Endothelial cell of umbilical vein (primary cell): ENCODE data around the gene ADCY2. TPM values are rescaled to one million over a fixed set of nuclear protein-coding genes. Genes with fewer than 3 reads are reported as not detected.

ENCODE experiments used
- BruUV-seq: library from RNA; stranded (reverse); fragments of 400-500 nt; replicated peaks from 2 replicates; lab custom pipeline; 2021; lab: Mats Ljungman, UMichigan
- CTCF ChIA-PET: fragments of 300-600, 350-600 bp; sonication (Branson Sonifier 250); formaldehyde crosslinking; loops from one replicate; lab custom pipeline; 2021; ENCODE audit warnings: antibody characterized with exemption, inconsistent platforms; lab: Charles Lee
- POLR2A ChIA-PET: fragments of 300-600, 350-600 bp; sonication (Branson Sonifier 250); formaldehyde crosslinking; loops from one replicate; lab custom pipeline; 2021; ENCODE audit warnings: antibody characterized with exemption, inconsistent platforms; lab: Charles Lee
- DNase-seq: peaks from one replicate; pipeline ENCODE4 v3.0.0-alpha.2; 2011; ENCODE audit warnings: low read depth, low spot score
- FAIRE-seq: peaks from 2 replicates; lab custom pipeline; 2011; peaks lifted over from hg19 to GRCh38; lab: Jason Lieb, UNC
- H2AFZ ChIP-seq: 2 replicates; pipeline ENCODE4 v1.6.0; 2012; ENCODE audit warnings: low read depth, low read length, control low read depth, inconsistent platforms
- H3K27ac ChIP-seq: 2 replicates; pipeline ENCODE4 v1.5.1; 2011; ENCODE audit warnings: low read depth, mild to moderate bottlenecking, control low read depth, low read length, moderate library complexity; ENCODE audit not compliant: insufficient read depth
- H3K27me3 ChIP-seq, 2 experiments: 2 replicates each; pipeline versions ENCODE4 v1.6.0 to v1.6.1; 2011; ENCODE audit warnings: low read length in 2 of 2, mixed read lengths in 1 of 2; ENCODE audit not compliant: control insufficient read depth in 2 of 2, insufficient read depth in 2 of 2
- H3K36me3 ChIP-seq, 2 experiments: 2 replicates in 1 of 2; 3 replicates in 1 of 2; pipeline ENCODE4 v1.5.1; 2011; ENCODE audit warnings: low read length in 2 of 2, mild to moderate bottlenecking in 1 of 2, moderate library complexity in 1 of 2; ENCODE audit not compliant: control insufficient read depth in 2 of 2, insufficient read depth in 2 of 2; ENCODE audit errors: extremely low read depth in 1 of 2
- H3K4me1 ChIP-seq: 3 replicates; pipeline ENCODE4 v1.5.1; 2011; ENCODE audit warnings: mild to moderate bottlenecking, low read length; ENCODE audit not compliant: control insufficient read depth, insufficient read depth; ENCODE audit errors: extremely low read depth
- H3K4me2 ChIP-seq: 2 replicates; pipeline ENCODE4 v1.6.1; 2011; ENCODE audit warnings: low read length, control low read depth, mixed read lengths; ENCODE audit not compliant: insufficient read depth
- H3K4me3 ChIP-seq, 3 experiments: fragments of 200-600 bp in 1 of 3; sonication (generic), shearing (Covaris generic) in 1 of 3; replicated peaks in 1 of 3; 2 replicates each; pipeline ENCODE4 v1.5.1; 2011 to 2016; ENCODE audit warnings: control low read depth in 3 of 3, low read length in 3 of 3, mild to moderate bottlenecking in 2 of 3, inconsistent platforms in 1 of 3, low read depth in 1 of 3, moderate library complexity in 1 of 3; ENCODE audit not compliant: insufficient read depth in 1 of 3
- H3K79me2 ChIP-seq: 2 replicates; pipeline ENCODE4 v1.6.0; 2012; ENCODE audit warnings: low read length, inconsistent platforms; ENCODE audit not compliant: control insufficient read depth, insufficient read depth
- H3K9ac ChIP-seq: replicated peaks from 2 replicates; pipeline ENCODE3; 2011; ENCODE audit warnings: low read length, control low read depth; ENCODE audit not compliant: insufficient read depth; ENCODE audit errors: extremely low read depth
- H3K9me1 ChIP-seq: replicated peaks from 3 replicates; pipeline ENCODE4 v1.6.0; 2011; ENCODE audit warnings: mild to moderate bottlenecking, low read length; ENCODE audit not compliant: control insufficient read depth, insufficient read depth; ENCODE audit errors: extremely low read depth
- H3K9me3 ChIP-seq: replicated peaks from 2 replicates; pipeline ENCODE4 v1.5.1; 2012; ENCODE audit warnings: low read length, inconsistent platforms; ENCODE audit not compliant: control insufficient read depth, insufficient read depth
- H4K20me1 ChIP-seq: replicated peaks from 2 replicates; pipeline ENCODE3; 2011; ENCODE audit warnings: mild to moderate bottlenecking, low read length; ENCODE audit not compliant: control insufficient read depth, insufficient read depth; ENCODE audit errors: extremely low read depth
- CTCF ChIP-seq, 2 donors: IDR thresholded peaks; 1 replicate in 1 of 2; 2 replicates in 1 of 2; pipeline ENCODE4 v1.5.1; 2011; ENCODE audit warnings: low read length in 2 of 2, mild to moderate bottlenecking in 2 of 2, moderate library complexity in 2 of 2, control low read depth in 1 of 2, inconsistent platforms in 1 of 2, low read depth in 1 of 2; ENCODE audit not compliant: insufficient read depth in 1 of 2; ENCODE audit errors: extremely low read depth in 1 of 2
- EZH2 ChIP-seq: IDR thresholded peaks from 2 replicates; pipeline ENCODE4 v1.6.1; 2012; ENCODE audit warnings: borderline replicate concordance, low read depth, mild to moderate bottlenecking, moderate library complexity, low read length, inconsistent platforms; ENCODE audit not compliant: severe bottlenecking
- FOS ChIP-seq: IDR thresholded peaks from 2 replicates; pipeline ENCODE4 v1.6.1; 2011; ENCODE audit warnings: mild to moderate bottlenecking, low read length, moderate library complexity, borderline replicate concordance; ENCODE audit not compliant: insufficient read depth
- GATA2 ChIP-seq: IDR thresholded peaks from 2 replicates; pipeline ENCODE4 v1.7.0; 2011; ENCODE audit warnings: low read depth, mild to moderate bottlenecking, moderate library complexity, mixed read lengths, low read length; ENCODE audit not compliant: insufficient read length, insufficient read depth
- MAX ChIP-seq: IDR thresholded peaks from 2 replicates; pipeline ENCODE4 v1.6.1; 2011; ENCODE audit not compliant: insufficient read depth, insufficient read length
- MYC ChIP-seq: IDR thresholded peaks from one replicate; pipeline ENCODE4 v1.6.1; 2011; ENCODE audit warnings: mild to moderate bottlenecking, low read depth, low read length
- POLR2A ChIP-seq: IDR thresholded peaks from 2 replicates; pipeline ENCODE4 v1.6.1; 2012; ENCODE audit warnings: low read depth, mild to moderate bottlenecking, control low read depth, low read length
- POLR2AphosphoS5 ChIP-seq: IDR thresholded peaks from 2 replicates; pipeline ENCODE4 v1.6.1; 2012; ENCODE audit warnings: low read depth, mild to moderate bottlenecking, control low read depth, low read length, moderate library complexity; ENCODE audit not compliant: insufficient read depth
- dilution Hi-C: fragments of 300-500 bp; cut with MboI; formaldehyde crosslinking; loops from one replicate; pipeline ENCODE4 v1.15.0; 2019; ENCODE audit warnings: low sequenced_read_pairs; ENCODE audit not compliant: extremely low pct_ligation_motif_present
- intact Hi-C: fragments of 100-400 bp; cut with micrococcal nuclease; formaldehyde crosslinking; loops from one replicate; pipeline ENCODE4 v1.10.0; 2022
- polyA plus RNA-seq, 4 experiments: library from polyadenylated mRNA; depleted of rRNA in 3 of 4; stranded (reverse) in 3 of 4; unstranded in 1 of 4; fragments of >200 nt; gene quantifications; 2 replicates each; pipeline versions ENCODE4 v1.2.1 to v1.2.3, GENCODE V29; 2011 to 2012; ENCODE audit warnings: missing spikeins in 1 of 4
- total RNA-seq: library from RNA; stranded (reverse); gene quantifications from 2 replicates; pipeline ENCODE4 v1.2.3, GENCODE V29; 2021

ADCY2 gene
- total and polyA plus RNA-seq, 2 donors (not counting 3 experiments of a cell fraction or from before 2014, with no cell fraction given): under 0.01 TPM; not detected in 1

GRCh38 chr5:7663808-7664207 is 267.9 kb downstream of the ADCY2 start:
- Histone ChIP-seq H3K4me3 (no peak overlapping the region), H3K27me3 (no peaks in the 10 kb centered on the region), H3K79me2 (no peaks in the 10 kb centered on the region), H3K9me3 (peaks cover 6% of the 10 kb centered on the region), H4K20me1 (no peaks in the 10 kb centered on the region), H2AFZ (no peak overlapping the region), H3K9me1 (no peaks in the 10 kb centered on the region), H3K27ac (no peak overlapping the region), H3K4me2 (no peak overlapping the region), H3K9ac (no peak overlapping the region), H3K4me1 (no peaks in the 10 kb centered on the region), H3K36me3 (no peaks in the 10 kb centered on the region)
- intact Hi-C loops: no loop called here
- ChIA-PET POLR2A (no interaction called here), CTCF (no interaction called here)
- FAIRE-seq: no peak
- dilution Hi-C loops: no loop called here
- no peak for TF ChIP-seq FOS
- TF ChIP-seq POLR2AphosphoS5: no peak
- no peak for TF ChIP-seq EZH2
- TF ChIP-seq MAX: no peak
- BruUV-seq: no TSS peak
- DNase-seq: no peak

- Histone ChIP-seq H3K79me2 (no peaks in the 10 kb centered on the region), H3K9ac (no peak overlapping the region), H3K27me3 (no peaks in the 10 kb centered on the region), H3K4me1 (no peaks in the 10 kb centered on the region), H4K20me1 (no peaks in the 10 kb centered on the region), H3K9me3 (peaks cover 6% of the 10 kb centered on the region), H3K27ac (no peak overlapping the region), H3K4me2 (no peak overlapping the region), H2AFZ (no peak overlapping the region), H3K36me3 (no peaks in the 10 kb centered on the region), H3K9me1 (no peaks in the 10 kb centered on the region), H3K4me3 (no peak overlapping the region)
- dilution Hi-C loops (no loop called here), intact Hi-C loops (no loop called here)
- ChIA-PET CTCF (no interaction called here), POLR2A (no interaction called here)
- FAIRE-seq (no peak), DNase-seq (no peak)
- no TSS peak for BruUV-seq
- TF ChIP-seq CTCF (IDR thresholded peaks at IDR 0.05; ENCODE audit: extremely low read depth in 1 of 2, insufficient read depth in 1 of 2, low read depth in 1 of 2, low read length in 2 of 2) (no peak), MYC (no peak), POLR2A (no peak), POLR2AphosphoS5 (no peak), MAX (no peak), GATA2 (no peak), FOS (no peak)
Measured at GRCh38 chr5:7664208-7664607, 268.3 kb downstream of the ADCY2 start.
